ENCODE data around the gene ADGRE3. TPM values are rescaled to one million over a fixed set of nuclear protein-coding genes. Genes with fewer than 3 reads are reported as not detected.

ADGRE3 gene
- total and polyA plus RNA-seq, 2 of the 8 experiments (the other 6 are each of a cell fraction or from before 2014, with no cell fraction given), result not detected

DNA sequence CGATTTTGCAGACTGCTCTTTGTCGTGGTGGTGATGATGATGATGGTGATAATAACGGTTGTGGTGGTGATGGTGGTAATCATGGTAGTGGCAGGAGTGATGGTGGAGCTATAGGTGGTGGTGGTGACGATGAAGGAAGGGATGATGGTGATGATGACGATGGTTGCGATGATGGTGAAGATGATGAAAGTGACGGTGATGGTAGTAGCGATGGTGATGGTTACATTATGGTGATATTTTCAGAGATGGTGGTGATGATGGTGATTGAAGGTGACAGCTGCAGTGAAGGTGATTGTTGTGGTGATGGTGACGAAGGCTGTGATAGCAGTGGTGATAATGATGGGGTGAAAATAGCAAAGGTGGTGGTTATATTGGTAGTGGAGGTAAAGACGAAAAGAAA, 2.1 kb upstream of the ADGRE3 start:
- H3K4ac ChIP-seq (replicated peaks; ENCODE audit: insufficient read length, low read depth, low read length), result no peak overlapping the region
- CTCF ChIA-PET (ENCODE audit: partially characterized antibody), result interaction anchor here (1.2 to 4.2 kb wide), 2 partner anchors 8 to 104 kb away, joined by 3 to 27 read pairs; no protein-coding TSS in a partner anchor
- no peaks in the 10 kb centered on the region for H3K79me2 ChIP-seq (ENCODE audit: control insufficient read depth in 1 of 2, insufficient read depth in 2 of 2, low read length in 2 of 2)
- H4K5ac ChIP-seq (ENCODE audit: insufficient read length, low read depth, low read length), result no peak overlapping the region
- H2BK120ac ChIP-seq (replicated peaks; ENCODE audit: low read depth, low read length), result no peak overlapping the region
- no peak overlapping the region for H4K8ac ChIP-seq (ENCODE audit: extremely low read depth, insufficient read depth, low read length)
- H2AFZ ChIP-seq (ENCODE audit: low read length), result no peak overlapping the region
- peaks cover 0 to 2% of the 10 kb centered on the region in 2 experiments for H4K20me1 ChIP-seq (replicated peaks in 1 of 2; ENCODE audit: control insufficient read depth in 1 of 2, insufficient read depth in 2 of 2, low read length in 2 of 2)
- H3K9ac ChIP-seq (replicated peaks in 1 of 4; ENCODE audit: extremely low read depth in 1 of 4, low read depth in 3 of 4, low read length in 3 of 4), result no peak overlapping the region
- POLR2A ChIA-PET (ENCODE audit: partially characterized antibody), result no interaction called here
- no peak overlapping the region for H2BK12ac ChIP-seq (ENCODE audit: low read depth, low read length)
- peaks cover 9% of the 10 kb centered on the region for H3K23me2 ChIP-seq (ENCODE audit: low read depth, low read length)
- no peaks in the 10 kb centered on the region for H3K4me1 ChIP-seq (replicated peaks in 1 of 4; ENCODE audit: control insufficient read depth in 3 of 4, insufficient read depth in 4 of 4, low read length in 3 of 4)
- peaks cover 45 to 47% of the 10 kb centered on the region in 2 experiments for H3K9me3 ChIP-seq (ENCODE audit: insufficient read depth in 2 of 2, low read depth in 1 of 2, low read length in 1 of 2)
- no peak overlapping the region for H2BK15ac ChIP-seq (ENCODE audit: low read length)
- no peak overlapping the region for H2BK20ac ChIP-seq (ENCODE audit: low read length)
- WGBS, 2 experiments (ENCODE audit: extremely low coverage in 1 of 2, insufficient coverage in 1 of 2, insufficient read length in 1 of 2, insufficient replicate concordance in 2 of 2, low coverage in 1 of 2, low lambda C conversion rate in 2 of 2, missing lambda C conversion rate in 1 of 2), result 76 to 100% methylated on average over 3 to 10 of the region's 10 CpGs
- no peak overlapping the region for H3K27ac ChIP-seq (ENCODE audit: low read depth, low read length)
- H3K4me2 ChIP-seq (ENCODE audit: insufficient read depth in 1 of 2, low read depth in 2 of 2, low read length in 2 of 2), result no peak overlapping the region
- H3K27me3 ChIP-seq (replicated peaks in 1 of 4; ENCODE audit: control insufficient read depth in 3 of 4, extremely low read depth in 1 of 4, insufficient read depth in 3 of 4, low read length in 3 of 4), result no peaks in the 10 kb centered on the region
- FAIRE-seq, result no peak
- 0 out of 2 replicates have a peak overlapping the region, but pooled peaks have one; percentile 33 for H2AK5ac ChIP-seq (ENCODE audit: low read depth, low read length)
- no peak overlapping the region for H2BK5ac ChIP-seq (ENCODE audit: low read depth, low read length)
- no peak overlapping the region for H3K14ac ChIP-seq (ENCODE audit: insufficient read length)
- no peak overlapping the region for H4K91ac ChIP-seq (replicated peaks; ENCODE audit: insufficient read length, low read length)
- peak overlapping the region; percentile 70 for H3K56ac ChIP-seq (replicated peaks; ENCODE audit: insufficient read length, low read depth, low read length)
- no peak overlapping the region for H3K4me3 ChIP-seq (ENCODE audit: extremely low read depth in 1 of 4, insufficient read depth in 2 of 4, low read depth in 3 of 4, low read length in 4 of 4)
- no peak for DNase-seq (ENCODE audit: low read depth in 1 of 2, low spot score in 2 of 2)
- H3K23ac ChIP-seq (ENCODE audit: insufficient read length), result no peak overlapping the region
- TF ChIP-seq CTCF (IDR thresholded peaks at IDR 0.05; ENCODE audit: control extremely low read depth in 1 of 3, insufficient read depth in 1 of 3, low read depth in 1 of 3, low read length in 3 of 3) (no peak), RFX5 (IDR thresholded peaks at IDR 0.05; ENCODE audit: borderline replicate concordance, low read depth, low read length) (no peak), SIRT6 (IDR thresholded peaks at IDR 0.05; ENCODE audit: low read length) (no peak), JUN (IDR thresholded peaks at IDR 0.05; ENCODE audit: low read depth, low read length) (no peak), TAF7 (optimal IDR thresholded peaks at IDR 0.05; ENCODE audit: borderline replicate concordance, low read depth, low read length) (no peak), HDAC2 (IDR thresholded peaks at IDR 0.05; ENCODE audit: borderline replicate concordance in 1 of 2, low read depth in 2 of 2, low read length in 2 of 2) (no peak), SP1 (IDR thresholded peaks at IDR 0.05; ENCODE audit: low read depth, low read length) (no peak), CTBP2 (IDR thresholded peaks at IDR 0.05; ENCODE audit: borderline replicate concordance, insufficient read depth, insufficient read length, low read length) (no peak), JUND (IDR thresholded peaks at IDR 0.05; ENCODE audit: low read length) (no peak), POU5F1 (IDR thresholded peaks at IDR 0.05; ENCODE audit: low read depth, low read length) (no peak)
- H3K18ac ChIP-seq (ENCODE audit: extremely low read depth, low read length), result no peak overlapping the region
- no peaks in the 10 kb centered on the region for H3K79me1 ChIP-seq (ENCODE audit: low read depth, low read length)
- no peaks in the 10 kb centered on the region for H3K36me3 ChIP-seq (ENCODE audit: control insufficient read depth in 2 of 4, insufficient read depth in 4 of 4, low read length in 3 of 4)
